ENCODE results near the gene DVL2. TPM values are rescaled to one million over a fixed set of nuclear protein-coding genes. Genes with fewer than 3 reads are reported as not detected.

The DVL2 gene
- total and polyA plus RNA-seq, 2 donors (not counting 3 experiments of a cell fraction or from before 2014, with no cell fraction given) = 17.2 to 55.9 TPM

GRCh38 chr17:7241783-7242716 lies 7.7 kb upstream of the DVL2 start, which contains the start of gene GABARAP:
Gene GABARAP, minus strand, starts transcription at chr17:7242449. Its CDS starts 119 bp downstream, at chr17:7242330.
- intact Hi-C loops (cut with micrococcal nuclease) = loop anchor here (2.0 kb wide), 1 partner anchor 39 kb away; the partner anchor contains the start of gene SLC2A4
- H3K4me2 ChIP-seq (ENCODE audit: insufficient read depth, low read length) = peak within 1 kb of the TSS; percentile 97
- H3K9me3 ChIP-seq (replicated peaks; ENCODE audit: control insufficient read depth, insufficient read depth, low read length) = no peaks in the 10 kb centered on the region
- FAIRE-seq = no peak
- ChIA-PET POLR2A (interaction anchor here (0.8 kb wide), 1 partner anchor 87 kb away, joined by 5 read pairs; the partner anchor contains the start of gene NEURL4), CTCF (interaction anchor here (1.0 to 3.4 kb wide), 4 partner anchors 10 to 196 kb away, joined by 3 to 24 read pairs (median 12); partner anchors contain the start of genes ACADVL, CTDNEP1, DLG4 and ELP5)
- H3K27me3 ChIP-seq (ENCODE audit: control insufficient read depth in 2 of 2, insufficient read depth in 2 of 2, low read length in 2 of 2) = no peaks in the 10 kb centered on the region
- H3K4me1 ChIP-seq (ENCODE audit: control insufficient read depth, extremely low read depth, insufficient read depth, low read length) = peaks cover 28% of the 10 kb centered on the region
- H2AFZ ChIP-seq (ENCODE audit: low read depth, low read length) = peak within 1 kb of the TSS; percentile 96
- peaks cover 45% of the 10 kb centered on the region for H3K79me2 ChIP-seq (ENCODE audit: control insufficient read depth, insufficient read depth, low read length)
- DNase-seq (ENCODE audit: low read depth, low spot score) = peak; percentile 94
- H3K9ac ChIP-seq (replicated peaks; ENCODE audit: extremely low read depth, insufficient read depth, low read length) = peak within 1 kb of the TSS; percentile 92
- peak; percentile 54 for TF ChIP-seq POLR2AphosphoS5 (IDR thresholded peaks at IDR 0.05; ENCODE audit: insufficient read depth, low read depth, low read length)
- TF ChIP-seq MYC (IDR thresholded peaks at IDR 0.05; ENCODE audit: low read depth, low read length) = no peak
- TF ChIP-seq POLR2A (IDR thresholded peaks at IDR 0.05; ENCODE audit: low read depth, low read length) = peak; percentile 60
- BruUV-seq (replicated peaks) = TSS peak; percentile 90
- H4K20me1 ChIP-seq (replicated peaks; ENCODE audit: control insufficient read depth, extremely low read depth, insufficient read depth, low read length) = no peaks in the 10 kb centered on the region
- H3K4me3 ChIP-seq (replicated peaks in 1 of 3; ENCODE audit: insufficient read depth in 1 of 3, low read depth in 1 of 3, low read length in 3 of 3) = peak within 1 kb of the TSS; percentile 30 to 91 (median 83)
- no peaks in the 10 kb centered on the region for H3K9me1 ChIP-seq (replicated peaks; ENCODE audit: control insufficient read depth, extremely low read depth, insufficient read depth, low read length)
- peaks cover 6 to 21% of the 10 kb centered on the region in 2 experiments for H3K36me3 ChIP-seq (ENCODE audit: control insufficient read depth in 2 of 2, extremely low read depth in 1 of 2, insufficient read depth in 2 of 2, low read length in 2 of 2)
- H3K27ac ChIP-seq (ENCODE audit: insufficient read depth, low read depth, low read length) = peak within 1 kb of the TSS; percentile 95
- dilution Hi-C loops (cut with MboI; ENCODE audit: extremely low pct_ligation_motif_present, low sequenced_read_pairs) = no loop called here

GRCh38 chr17:7241090-7241733 lies 6.9 kb upstream of the DVL2 start:
- intact Hi-C loops (cut with micrococcal nuclease) = no loop called here
- Histone ChIP-seq H3K4me3 (replicated peaks in 1 of 3; ENCODE audit: insufficient read depth in 1 of 3, low read depth in 1 of 3, low read length in 3 of 3) (peak overlapping the region; percentile 30 to 91 (median 83)), H4K20me1 (replicated peaks; ENCODE audit: control insufficient read depth, extremely low read depth, insufficient read depth, low read length) (no peaks in the 10 kb centered on the region), H3K36me3 (ENCODE audit: control insufficient read depth in 2 of 2, extremely low read depth in 1 of 2, insufficient read depth in 2 of 2, low read length in 2 of 2) (peaks cover 14 to 21% of the 10 kb centered on the region in 2 experiments), H3K9me3 (replicated peaks; ENCODE audit: control insufficient read depth, insufficient read depth, low read length) (no peaks in the 10 kb centered on the region), H3K4me1 (ENCODE audit: control insufficient read depth, extremely low read depth, insufficient read depth, low read length) (peaks cover 31% of the 10 kb centered on the region), H3K27ac (ENCODE audit: insufficient read depth, low read depth, low read length) (peak overlapping the region; percentile 95), H3K9ac (replicated peaks; ENCODE audit: extremely low read depth, insufficient read depth, low read length) (peak overlapping the region; percentile 92), H3K9me1 (replicated peaks; ENCODE audit: control insufficient read depth, extremely low read depth, insufficient read depth, low read length) (no peaks in the 10 kb centered on the region), H2AFZ (ENCODE audit: low read depth, low read length) (no peak overlapping the region), H3K79me2 (ENCODE audit: control insufficient read depth, insufficient read depth, low read length) (peaks cover 46% of the 10 kb centered on the region), H3K27me3 (ENCODE audit: control insufficient read depth in 2 of 2, insufficient read depth in 2 of 2, low read length in 2 of 2) (no peaks in the 10 kb centered on the region), H3K4me2 (ENCODE audit: insufficient read depth, low read length) (peak overlapping the region; percentile 83)
- BruUV-seq (replicated peaks) = no TSS peak
- FAIRE-seq (no peak), DNase-seq (ENCODE audit: low read depth, low spot score) (no peak)
- no peak for TF ChIP-seq EZH2 (IDR thresholded peaks at IDR 0.05; ENCODE audit: borderline replicate concordance, low read depth, low read length, severe bottlenecking)
- no peak for TF ChIP-seq GATA2 (IDR thresholded peaks at IDR 0.05; ENCODE audit: insufficient read depth, insufficient read length, low read depth, low read length)
- no peak for TF ChIP-seq FOS (IDR thresholded peaks at IDR 0.05; ENCODE audit: borderline replicate concordance, insufficient read depth, low read length)
- no peak for TF ChIP-seq MYC (IDR thresholded peaks at IDR 0.05; ENCODE audit: low read depth, low read length)
- TF ChIP-seq POLR2A (IDR thresholded peaks at IDR 0.05; ENCODE audit: low read depth, low read length) = no peak
- dilution Hi-C loops (cut with MboI; ENCODE audit: extremely low pct_ligation_motif_present, low sequenced_read_pairs) = no loop called here
- ChIA-PET POLR2A (interaction anchor here (0.8 kb wide), 1 partner anchor 88 kb away, joined by 5 read pairs; the partner anchor contains the start of gene NEURL4), CTCF (interaction anchor here (1.0 to 3.4 kb wide), 4 partner anchors 21 to 195 kb away, joined by 3 to 24 read pairs (median 12); partner anchors contain the start of genes ACADVL and DLG4)

All from endothelial cell of umbilical vein (primary cell).